GM21367 (cell line): ENCODE measurements around the gene APCS.

Experiments
- ATAC-seq: cut with Tn5 transposase; IDR thresholded peaks from one replicate; pipeline ENCODE4 v1.9.1; 2021; ENCODE audit not compliant: unreplicated experiment

APCS gene

DNA sequence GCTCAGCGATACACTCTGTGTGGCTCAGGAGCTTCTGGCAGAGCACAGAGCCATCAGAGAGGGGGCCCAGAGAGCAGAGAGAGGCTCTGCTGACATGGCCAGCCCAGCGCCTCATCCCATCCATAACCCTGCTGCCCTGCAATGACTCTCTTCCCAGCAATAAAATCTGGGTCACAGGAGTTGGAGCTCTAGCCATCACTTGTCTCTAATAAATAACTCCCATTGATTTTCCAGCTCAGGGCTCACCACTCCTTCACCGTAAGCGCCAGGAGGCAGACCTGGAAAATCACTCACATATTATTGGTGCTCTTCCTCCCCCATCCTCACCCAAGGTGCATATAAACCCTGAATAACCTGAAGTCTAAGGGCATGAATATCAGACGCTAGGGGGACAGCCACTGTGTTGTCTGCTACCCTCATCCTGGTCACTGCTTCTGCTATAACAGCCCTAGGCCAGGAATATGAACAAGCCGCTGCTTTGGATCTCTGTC lies at the start of gene APCS:
TSS of gene APCS (plus strand) at position 366 of the 491 bp plus-strand sequence. CDS start at position 462, 96 bp downstream.
- no peak for ATAC-seq

- no peak for ATAC-seq
These were observed 39.5 kb upstream of the APCS start for GRCh38 chr1:159548126-159548525.

DNA sequence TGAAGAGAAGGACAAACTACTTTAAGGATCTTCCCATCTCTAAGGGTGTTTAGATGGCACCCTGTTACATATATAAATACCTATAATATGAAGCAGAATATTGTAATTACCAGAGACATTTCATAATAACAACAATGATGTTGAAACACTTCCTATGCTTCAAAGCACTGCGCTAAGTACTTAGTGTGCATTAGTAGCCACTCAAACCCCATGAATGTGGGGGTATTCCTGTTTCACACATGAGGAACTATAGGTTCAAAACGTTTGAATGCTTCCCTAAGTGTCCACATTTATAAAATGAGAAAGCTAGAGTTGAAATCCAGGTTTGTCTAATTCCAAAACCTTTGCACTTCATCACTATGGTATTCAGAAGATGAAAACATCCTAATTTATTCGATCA lies 33.4 kb upstream of the APCS start:
- ATAC-seq: no peak

DNA sequence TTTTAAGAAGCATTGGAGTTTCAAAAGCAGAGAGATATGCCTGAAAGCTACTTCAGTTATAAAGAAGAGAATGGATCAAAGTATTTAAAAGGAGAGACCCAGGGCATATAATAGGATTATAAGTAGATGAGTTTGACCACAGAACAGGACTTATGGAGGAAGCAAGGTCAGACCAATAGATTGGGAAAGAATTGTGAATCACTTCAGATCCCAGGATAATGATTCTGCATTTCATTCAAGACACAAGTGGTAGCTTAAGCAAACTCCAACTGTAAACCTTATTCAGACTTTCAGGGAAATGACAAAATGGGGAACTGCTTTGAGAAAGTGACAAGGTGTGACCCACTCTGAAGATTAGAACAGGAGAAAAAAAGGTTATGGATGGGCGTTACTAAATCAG lies 32.9 kb upstream of the APCS start:
- no peak for ATAC-seq

- ATAC-seq: no peak
These were observed 30.7 kb upstream of the APCS start for GRCh38 chr1:159556931-159557369.

GRCh38 chr1:159560599-159560998 lies 27.0 kb upstream of the APCS start:
- ATAC-seq: no peak

DNA sequence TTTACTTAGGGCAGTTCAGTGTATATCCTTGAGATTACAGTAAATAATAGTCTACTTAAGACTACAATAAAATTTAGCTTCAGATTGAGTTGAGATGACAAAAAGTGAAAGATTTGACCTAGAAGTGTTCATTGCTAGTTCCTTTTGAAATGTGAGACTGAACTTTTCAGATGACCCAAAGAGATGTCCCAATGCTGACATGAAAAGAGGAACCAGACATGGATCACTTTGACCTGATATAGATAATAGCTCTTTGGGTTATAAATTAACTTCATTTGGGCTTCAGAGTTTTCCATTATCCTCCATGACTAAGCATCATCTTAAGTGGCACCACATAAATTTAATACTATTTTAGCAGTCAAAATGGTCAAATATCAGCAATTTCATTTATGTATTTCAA lies 26.1 kb upstream of the APCS start:
- no peak for ATAC-seq

DNA sequence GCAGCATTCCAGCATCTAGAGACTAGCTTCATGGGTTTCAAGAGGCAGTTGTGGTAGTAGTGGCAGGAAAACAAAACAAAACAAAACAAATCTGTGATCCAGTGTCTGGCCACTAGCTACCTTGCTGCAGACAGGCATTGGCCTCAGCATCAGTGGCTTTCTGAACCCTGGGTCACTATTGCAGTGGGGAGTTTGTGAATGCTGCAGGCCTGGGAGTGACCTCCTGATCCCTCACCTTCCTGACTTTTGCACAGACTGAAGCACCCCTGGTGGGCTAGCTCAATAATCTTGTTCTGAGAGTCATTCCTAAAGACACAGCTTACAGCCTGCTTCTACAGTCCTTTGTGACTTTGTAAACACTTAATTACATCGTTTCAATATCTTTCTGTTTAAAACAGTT lies 24.9 kb upstream of the APCS start:
- ATAC-seq: no peak

- no peak for ATAC-seq
These were observed 10.2 kb upstream of the APCS start for GRCh38 chr1:159577446-159577845.

DNA sequence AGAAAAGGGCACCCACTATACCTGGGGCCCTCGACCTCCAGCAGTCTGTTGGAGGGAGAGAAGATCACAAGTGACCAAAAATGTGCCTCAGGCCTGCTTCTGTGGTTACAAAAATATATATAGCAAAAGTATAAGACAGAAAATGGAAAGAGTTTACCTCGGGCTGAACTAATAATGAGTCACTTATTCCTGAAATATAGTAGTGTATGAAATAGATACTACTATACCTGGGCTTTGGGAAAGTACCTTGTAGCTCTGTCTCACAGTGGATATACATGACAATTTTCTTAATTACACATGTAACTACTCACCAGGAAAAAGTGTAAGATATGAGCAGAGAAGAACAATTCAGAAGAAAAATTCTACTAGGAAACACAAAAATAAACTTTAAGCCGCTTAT lies 7.3 kb upstream of the APCS start:
- no peak for ATAC-seq

GRCh38 chr1:159581422-159581821 lies 6.2 kb upstream of the APCS start:
- no peak for ATAC-seq

GRCh38 chr1:159584536-159584935 lies 3.1 kb upstream of the APCS start:
- ATAC-seq: no peak

DNA sequence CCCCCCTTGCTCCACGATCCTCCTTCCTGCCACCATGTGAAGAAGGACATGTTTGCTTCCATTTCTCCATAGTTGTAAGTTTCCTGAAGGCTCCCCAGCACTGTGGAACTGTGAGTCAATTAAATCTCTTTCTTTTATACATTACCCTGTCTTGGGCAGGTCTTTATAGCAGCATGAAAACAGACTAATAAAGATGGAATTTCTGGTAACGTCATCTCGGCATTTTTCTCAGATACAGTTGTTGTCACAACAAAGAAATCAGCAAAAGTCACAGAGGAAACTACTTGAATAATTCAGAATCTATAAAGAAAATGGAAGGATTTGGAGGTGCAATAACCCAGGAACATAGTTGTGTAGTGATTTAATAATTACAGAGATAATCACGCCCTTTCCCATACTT lies 4.4 kb downstream of the APCS start:
- no peak for ATAC-seq

DNA sequence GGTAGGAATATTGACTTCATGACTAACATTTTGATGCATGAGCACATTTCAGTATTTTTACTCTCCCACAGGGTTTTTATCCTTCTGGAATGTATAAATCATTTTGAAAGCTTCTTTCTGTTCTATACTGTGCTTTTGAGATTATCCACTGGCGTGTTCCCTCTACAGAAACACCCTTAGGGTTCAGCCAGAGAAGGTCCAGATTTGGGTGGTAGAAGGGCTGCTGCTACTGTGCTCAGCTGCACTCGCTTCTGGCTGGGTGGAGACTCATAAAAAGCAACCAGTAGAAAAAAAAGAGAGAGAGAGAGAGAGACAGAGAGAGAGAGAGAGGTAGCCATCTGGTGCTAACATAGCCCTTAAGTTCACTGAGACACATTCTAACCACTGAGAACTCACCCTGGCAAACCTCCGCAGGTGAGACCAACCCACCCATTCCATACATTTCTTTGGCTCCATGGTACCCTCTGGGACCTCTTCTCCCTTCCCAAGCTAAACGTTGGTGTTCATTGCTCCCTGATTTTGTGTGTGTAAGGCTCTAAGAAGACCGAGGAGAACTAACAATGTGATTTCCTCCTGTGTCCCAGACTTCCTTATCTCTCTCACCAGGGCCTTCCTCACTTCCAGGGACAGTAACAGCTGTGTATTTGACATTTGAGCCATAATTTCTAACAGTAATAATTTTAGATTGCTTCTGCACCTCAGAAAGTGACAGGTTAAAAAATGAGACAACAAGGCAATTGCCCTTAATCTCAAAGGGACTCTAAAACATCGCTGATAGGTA lies 7.2 kb downstream of the APCS start:
- ATAC-seq: no peak

GRCh38 chr1:159598196-159598595 lies 10.6 kb downstream of the APCS start:
- ATAC-seq: no peak

DNA sequence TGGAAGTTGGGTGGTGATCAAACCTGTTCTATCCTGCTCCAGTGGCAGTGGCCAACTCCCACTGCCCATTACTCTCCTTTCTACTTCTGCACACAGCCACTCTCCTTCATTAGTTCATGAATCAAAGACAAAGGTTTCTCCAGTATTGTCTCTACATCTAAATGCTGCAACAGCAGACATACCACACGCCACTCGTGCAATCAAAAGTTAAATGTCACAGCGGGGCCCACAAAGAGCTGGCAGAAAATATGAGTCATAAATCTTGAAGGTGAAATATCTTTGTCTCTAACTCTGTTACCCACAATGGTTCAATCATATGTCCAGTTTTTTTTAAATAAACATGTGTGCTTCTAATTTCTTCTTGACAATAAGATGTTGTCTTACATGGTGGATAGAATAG lies 13.3 kb downstream of the APCS start:
- no peak for ATAC-seq

DNA sequence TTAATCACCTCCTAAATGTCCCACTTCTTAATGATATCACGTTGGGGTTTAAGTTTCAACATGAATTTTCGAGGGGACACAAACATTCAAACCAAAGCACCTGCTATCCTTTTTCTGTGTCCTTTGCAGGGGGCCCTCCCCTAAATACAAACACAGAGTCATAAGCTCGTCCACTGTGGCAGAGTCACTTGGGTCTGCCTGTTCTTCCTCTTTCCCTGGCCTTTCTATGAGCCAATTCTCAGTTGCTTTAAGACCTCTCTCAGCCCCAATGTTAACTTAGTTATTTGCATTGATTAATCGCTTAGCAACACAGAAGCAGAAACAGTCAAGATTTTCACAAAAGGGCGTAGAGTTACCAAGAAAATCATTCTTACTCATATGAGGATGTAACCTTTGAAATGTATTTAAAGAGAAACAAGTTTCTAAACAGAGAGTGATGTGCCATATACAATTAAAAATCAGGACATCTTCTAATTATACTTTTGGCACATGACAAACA lies 14.9 kb downstream of the APCS start:
- ATAC-seq: no peak

DNA sequence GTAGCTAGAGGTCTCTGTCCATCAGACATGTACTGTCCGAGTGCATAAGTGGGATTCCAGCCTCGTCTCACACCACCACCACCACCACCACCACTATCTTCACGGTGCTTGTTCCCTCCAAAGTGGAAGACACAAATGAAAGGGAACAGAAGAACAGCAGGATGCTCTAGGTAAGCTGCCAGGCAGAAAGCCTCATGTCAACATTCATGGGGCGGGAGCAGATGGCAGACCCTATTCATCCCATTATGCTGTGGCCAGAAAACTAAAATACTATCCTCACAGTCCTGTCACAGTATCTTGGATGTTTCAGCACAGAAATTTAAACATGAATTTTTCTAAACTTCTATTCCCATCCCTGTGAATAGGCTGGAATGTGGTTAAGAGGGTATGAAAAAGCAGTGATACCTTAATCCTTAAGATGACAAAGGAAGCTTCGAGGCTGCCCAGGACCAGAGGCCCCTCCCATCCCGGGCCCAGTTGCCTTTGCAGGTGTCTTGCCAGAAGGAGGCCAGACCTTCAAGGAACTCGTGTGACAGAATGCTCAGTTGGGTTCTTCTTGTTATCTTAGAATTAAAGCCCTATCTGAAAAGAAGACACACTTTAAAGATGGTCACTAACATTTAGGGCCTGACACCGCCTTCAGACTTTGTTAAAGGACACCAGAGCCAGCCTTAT lies 24.7 kb downstream of the APCS start:
- ATAC-seq: no peak

GRCh38 chr1:159632922-159633321 lies 45.3 kb downstream of the APCS start:
- ATAC-seq: no peak
